Posterior vena cava (tissue), 2 donors: Measurements from ENCODE around the gene INO80. TPM values are rescaled to one million over a fixed set of nuclear protein-coding genes. Genes with fewer than 3 reads are reported as not detected.
A peak's percentile ranks its signal among the peaks of the same experiment; 100 is the strongest.
"Not testable (repeated sequence)": the region's sequence is repeated elsewhere in the genome, so short reads cannot be mapped to it uniquely, and the experiment has no call there.

Experiments
- DNase-seq: peaks from one replicate; pipeline ENCODE4 v3.0.0-alpha.2; 2020; ENCODE audit warnings: low spot score
- intact Hi-C, 2 donors: fragments of 100-400 bp; cut with DNase I; formaldehyde crosslinking; loops; one replicate each; pipeline versions ENCODE4 v1.14.1 to v1.14.2; 2022 to 2023
- total RNA-seq, 2 donors: library from RNA; stranded (reverse); fragmentation: NEBNext Ultra II Directional; extraction: Animal tissue kit (Norgen Biotek cat#: 25700); gene quantifications; one replicate each; pipeline ENCODE4 v1.2.1, GENCODE V29; 2021
- donor health status: DM: yes; HTN: yes; CAD: no.
- donor health status: DM: yes; HTN: yes; CAD: no.

INO80 gene
- total RNA-seq, 2 donors from 2014 or later: 21.4 to 25.5 TPM

DNA sequence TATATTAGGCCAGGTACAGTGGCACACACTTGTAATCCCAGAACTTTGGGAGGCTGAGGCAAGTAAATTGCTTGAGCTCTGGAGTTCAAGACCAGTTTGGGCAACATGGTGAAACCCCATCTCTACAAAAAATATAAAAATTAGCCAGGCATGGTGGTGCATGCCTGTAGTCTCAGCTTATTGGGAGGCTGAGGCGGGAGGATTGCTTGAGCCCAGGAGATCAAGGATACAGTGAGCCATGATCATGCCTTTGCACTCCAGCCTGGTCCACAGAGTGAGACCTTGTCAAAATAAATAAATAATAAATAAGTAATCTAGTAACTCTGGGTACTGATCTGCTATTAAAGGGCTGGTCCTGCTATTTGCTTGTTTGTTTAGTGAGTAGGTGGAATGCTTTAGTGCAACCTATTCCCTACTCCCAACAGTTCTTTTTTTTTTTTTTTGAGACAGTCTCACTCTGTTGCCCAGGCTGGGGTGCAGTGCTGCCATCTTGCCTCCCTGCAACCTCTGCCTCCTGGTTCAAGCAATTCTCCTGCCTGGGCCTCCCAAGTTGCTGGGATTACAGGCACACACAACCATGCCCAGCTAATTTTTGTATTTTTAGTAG is 9.1 kb upstream of the INO80 start:
- no peak for DNase-seq
- intact Hi-C loops: no loop called here

DNA sequence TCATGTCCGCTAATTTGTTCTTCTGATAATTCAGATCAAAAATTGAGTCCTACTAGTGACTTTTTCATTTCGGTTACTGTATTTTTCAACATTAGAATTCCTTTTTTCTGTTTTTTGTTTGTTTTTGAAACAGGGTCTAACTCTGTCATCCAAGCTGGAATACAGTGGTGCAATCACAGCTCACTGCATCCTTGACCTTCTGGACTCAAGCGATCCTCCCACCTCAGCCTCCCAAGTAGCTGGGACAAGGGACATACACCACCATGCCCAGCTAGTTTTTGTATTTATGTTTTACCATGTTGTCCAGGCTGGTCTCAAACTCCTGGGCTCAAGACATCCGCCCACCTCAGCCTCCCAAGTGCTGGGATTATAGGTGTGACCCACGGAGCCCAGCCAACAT is 8.0 kb upstream of the INO80 start:
- intact Hi-C loops: no loop called here
- no peak for DNase-seq

DNA sequence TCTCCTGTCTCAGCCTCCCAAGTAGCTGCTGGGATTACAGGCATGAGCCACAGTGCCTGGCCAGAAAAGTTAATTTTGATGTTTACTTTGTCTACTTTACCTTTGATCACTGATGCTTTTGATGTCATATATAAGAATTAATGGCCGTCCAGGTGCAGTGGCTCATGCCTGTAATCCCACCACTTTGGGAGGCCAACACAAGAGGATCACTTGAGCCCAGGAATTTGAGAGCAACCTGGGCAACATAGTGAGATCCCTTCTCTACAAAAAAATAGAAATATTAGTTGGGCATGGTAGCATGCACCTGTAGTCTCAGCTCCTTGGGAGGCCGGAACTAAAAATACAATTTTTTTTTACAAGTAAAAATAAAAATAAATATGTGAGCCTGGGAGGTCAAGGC is 6.8 kb upstream of the INO80 start:
- intact Hi-C loops: no loop called here
- DNase-seq: no peak

DNA sequence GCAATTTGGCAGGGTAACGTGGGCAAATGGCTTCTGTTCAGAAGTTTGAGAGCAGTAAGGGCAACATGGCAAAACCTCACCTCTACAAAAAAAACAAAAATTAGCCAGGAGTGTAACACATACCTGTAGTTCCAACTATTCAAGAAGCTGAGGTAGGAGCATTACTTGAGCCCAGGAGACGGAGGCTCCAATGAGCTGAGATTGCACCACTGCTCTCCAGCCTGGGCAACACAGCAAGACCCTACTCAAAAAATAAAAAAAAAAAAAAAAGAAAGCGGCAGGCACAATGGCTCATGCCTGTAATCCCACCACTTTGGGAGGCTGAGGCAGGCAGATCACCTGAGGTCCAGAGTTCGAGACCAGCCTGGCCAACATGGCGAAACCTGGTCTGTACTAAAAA is 5.9 kb upstream of the INO80 start:
- no peak for DNase-seq
- intact Hi-C loops: no loop called here

DNA sequence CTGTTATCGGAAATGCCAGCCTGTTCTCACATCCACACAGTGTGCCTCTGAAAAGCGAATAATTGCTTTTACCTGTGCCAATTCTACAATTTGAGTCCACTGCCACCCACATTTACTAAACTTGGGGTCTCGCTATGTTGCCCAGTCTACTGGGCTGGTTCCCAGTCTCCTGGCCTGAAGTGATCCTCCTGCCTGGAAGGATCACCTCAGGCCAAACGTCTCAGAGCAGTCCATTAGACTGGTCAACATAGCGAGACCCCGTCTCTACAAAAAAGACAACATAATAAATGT is 827 bp upstream of the INO80 start:
- DNase-seq: no peak
- intact Hi-C loops: no loop called here

DNA sequence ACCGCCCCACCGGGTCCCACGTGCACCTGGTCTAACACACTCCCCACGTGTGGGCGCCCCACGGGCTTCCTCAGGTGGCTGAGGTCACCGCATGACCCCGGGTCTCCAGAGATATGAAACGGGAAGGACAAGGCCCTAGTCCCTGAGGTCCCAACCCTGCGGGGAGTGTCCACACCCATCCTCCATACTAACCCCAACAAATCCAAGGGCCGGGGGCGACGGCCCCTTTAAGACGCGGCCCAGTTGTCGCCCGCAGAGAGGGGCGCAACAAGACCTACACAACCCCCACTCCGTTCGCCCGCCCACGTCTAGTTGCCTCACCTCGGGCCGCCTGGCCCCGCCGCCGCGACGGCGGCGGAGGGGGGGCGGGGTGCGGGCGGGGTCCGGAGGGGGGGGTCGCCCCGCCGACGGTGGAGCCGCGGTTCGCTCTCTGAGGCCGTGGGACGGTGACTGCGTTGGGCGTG is 396 bp downstream of the INO80 start:
- intact Hi-C loops: no loop called here
- DNase-seq: peak; percentile 90

DNA sequence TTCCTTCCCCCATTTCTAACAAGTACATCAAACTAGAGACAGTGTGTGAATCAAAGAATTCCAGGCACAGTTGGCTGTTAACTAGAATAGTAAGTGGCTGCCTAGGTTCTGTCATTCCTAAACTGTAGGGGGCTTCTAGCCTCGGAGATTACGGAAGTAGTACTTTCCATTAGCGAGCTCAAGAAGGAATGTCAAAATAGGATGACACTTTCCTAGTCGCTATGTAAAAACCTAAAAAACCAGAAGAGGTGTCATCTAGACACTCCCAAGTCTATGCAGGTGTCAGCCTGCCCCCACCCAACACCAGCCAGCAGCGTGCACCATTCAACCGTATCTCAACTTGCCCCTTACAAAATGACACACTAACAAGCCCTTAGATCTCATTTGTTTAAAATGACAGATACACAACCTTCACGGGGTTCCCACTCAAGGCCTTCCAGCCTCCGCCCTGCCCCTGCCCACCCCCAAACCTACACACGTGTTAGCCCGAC is 874 bp downstream of the INO80 start:
- DNase-seq: no peak
- intact Hi-C loops: no loop called here

DNA sequence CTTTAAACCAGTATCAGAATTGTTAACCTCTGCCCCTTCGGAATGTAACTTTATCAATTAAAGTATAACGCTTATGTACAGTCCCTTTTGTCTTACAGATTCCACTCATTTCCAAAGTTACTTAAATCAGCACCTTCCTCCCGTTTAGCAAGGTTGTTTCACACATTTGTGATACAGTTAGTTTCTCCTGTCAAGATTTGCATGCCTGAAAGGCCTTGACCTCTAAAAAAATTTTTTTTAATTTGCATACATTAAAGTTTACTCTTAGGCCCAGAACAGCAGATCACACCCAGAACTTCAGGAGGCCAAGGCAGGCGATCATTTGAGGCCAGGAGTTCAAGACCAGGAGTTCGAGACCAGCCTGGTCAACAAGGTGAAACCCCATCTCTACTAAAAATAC is 9.1 kb downstream of the INO80 start:
- intact Hi-C loops: no loop called here
- no peak for DNase-seq

DNA sequence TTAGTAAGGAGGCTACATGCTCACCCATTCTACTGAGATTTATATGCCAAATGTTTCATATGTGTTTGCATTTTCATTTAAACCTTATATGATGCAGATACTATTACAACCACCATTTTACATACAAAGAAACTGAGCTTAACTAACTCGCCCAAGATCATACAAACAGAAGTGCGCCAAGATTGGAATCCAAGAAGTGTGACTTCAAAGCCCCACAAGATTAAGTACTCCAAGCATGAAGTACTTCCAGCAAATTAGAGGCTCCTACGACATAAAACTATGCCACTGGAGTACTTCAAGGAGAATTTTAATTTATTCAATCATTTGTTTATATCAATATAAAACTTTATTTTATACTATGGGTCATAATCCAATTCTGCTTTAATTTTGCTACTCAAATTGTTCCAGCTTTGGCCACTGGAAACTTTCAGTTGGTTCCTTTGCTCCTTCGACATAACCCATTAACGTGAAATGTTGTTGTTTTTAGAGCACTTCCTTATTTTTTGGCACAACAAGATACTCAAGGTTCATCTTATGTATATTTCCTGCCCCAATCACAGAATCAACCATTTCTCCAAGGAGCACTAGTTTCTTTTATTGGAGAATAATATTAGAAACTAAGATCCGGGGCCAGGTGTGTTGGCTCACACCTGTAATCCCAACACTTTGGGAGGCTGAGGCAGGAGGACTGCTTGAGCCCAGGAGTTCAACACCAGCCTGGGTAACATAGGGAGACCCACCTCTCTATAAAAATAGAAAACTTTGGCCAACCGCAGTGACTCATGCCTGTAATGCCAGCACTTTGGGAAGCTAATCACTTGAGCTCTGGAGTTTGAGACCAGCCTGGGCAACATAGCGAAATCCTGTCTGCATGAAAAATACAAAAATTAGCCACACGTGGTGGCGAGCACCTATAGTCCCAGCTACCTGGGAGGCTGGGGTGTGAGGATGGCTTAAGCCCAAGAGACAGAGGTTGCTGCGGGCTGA is 10.4 kb downstream of the INO80 start:
- no peak for DNase-seq
- intact Hi-C loops: no loop called here

DNA sequence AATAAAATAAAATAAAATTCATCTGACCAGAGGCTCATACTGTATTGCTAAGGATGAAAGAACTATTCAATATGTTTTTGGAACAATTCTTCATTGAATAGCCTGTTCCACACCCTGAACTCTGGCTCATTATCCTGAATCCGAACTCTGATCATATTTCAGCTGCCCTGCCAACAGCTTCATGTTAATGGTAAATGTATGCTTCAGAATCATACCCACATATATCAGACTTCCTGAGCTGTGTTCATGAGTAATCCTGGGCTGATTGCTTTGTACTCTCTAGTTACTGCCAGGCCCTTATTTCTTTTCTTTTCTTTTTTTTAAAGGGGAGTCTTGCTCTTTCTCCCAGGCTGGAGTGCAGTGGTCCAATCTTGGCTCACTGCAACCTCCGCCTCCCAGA is 11.8 kb downstream of the INO80 start:
- intact Hi-C loops: no loop called here
- DNase-seq: no peak

DNA sequence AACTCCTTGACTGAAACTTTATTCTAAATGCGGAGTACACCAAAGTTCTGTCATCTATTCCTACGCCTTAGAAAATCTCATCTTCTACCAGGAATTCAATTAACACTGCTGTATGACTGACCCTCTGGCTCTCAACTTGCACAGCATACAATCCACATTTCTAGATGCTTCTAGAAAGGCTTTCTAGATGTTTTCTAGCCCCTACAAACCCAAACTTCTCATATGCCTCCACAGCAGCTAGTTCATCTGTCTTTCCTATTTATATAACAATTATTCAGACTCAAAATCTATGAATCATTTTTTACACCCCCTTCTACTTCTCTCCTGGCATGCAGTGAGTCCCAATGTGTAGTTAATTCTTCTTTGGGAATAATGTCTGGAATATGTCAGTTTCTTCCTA is 13.2 kb downstream of the INO80 start:
- no peak for DNase-seq
- intact Hi-C loops: no loop called here

DNA sequence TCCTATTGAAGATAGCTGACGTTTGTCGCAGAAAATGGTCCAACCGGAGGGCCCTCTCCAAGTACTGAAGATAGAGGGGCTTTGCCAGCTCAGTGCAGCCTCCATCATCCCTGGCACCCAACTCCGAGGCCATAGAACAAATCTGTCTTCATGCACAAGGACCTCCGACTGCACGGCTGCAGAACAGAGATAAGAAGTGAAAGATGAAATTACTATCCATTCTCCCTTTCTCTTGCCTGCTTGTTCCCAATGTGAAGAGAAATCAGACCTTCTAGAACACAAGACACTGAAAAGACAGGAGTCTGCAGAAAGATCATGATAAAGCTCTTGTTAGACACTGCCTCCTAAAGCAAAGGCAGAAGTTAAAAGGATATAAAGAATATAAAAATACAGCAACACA is 19.9 kb downstream of the INO80 start:
- intact Hi-C loops: no loop called here
- no peak for DNase-seq

DNA sequence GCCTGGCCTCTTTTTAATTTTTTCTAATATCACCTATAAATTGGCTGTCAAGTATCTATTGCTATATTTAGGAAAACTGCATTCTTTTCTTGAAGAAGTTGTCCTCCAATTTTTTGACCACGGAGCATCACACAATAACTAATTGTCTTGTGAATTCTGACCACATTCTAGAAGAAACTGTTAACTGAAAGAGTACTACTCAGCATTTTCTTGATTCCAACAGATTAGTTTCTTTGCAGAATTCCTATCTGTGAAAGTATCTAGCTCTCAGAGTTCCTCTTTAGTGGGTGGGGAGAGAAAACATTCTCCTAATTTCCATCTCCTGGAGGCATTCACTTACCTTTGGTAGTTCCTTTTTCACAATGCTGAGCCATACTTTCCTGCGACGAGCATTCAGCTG is 31.1 kb downstream of the INO80 start:
- intact Hi-C loops: no loop called here
- no peak for DNase-seq

DNA sequence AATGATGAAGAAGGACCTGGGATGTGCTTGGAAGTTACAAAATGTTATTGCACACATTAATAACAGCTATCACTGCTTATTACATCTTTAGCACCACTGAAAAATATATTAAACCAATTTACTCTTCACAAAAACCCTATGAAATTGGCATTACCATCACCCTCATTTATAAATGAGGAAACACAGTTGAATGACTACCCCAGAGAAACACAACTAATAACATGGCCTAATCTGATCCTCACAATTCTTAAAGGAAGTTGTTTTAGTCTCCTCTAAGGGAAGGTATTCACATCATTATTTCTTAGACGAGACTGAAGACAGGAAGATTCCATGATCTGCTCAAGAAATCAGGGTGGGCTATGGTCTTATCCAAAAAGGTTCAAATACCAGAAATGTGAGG is 35.9 kb downstream of the INO80 start:
- intact Hi-C loops: no loop called here
- no peak for DNase-seq

DNA sequence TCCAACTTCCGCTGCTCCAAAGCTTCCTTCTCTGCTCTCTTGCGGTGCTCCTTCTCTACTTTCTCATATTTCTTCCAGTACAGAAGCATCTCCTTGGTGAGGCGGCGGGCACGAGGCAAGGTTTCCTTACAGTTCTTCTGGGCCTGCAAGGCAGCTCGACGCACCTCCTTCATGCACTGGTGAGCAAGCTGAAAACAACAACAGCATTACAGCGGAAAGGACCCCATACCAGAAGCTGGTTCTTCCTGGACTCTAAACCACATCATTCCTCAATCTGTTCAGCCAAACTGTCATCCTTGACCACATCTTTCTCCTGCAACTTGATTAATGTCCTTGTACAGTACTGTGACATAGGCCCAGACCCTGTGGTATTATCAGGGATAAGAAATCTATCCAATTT is 36.4 kb downstream of the INO80 start:
- intact Hi-C loops: no loop called here
- DNase-seq: no peak

DNA sequence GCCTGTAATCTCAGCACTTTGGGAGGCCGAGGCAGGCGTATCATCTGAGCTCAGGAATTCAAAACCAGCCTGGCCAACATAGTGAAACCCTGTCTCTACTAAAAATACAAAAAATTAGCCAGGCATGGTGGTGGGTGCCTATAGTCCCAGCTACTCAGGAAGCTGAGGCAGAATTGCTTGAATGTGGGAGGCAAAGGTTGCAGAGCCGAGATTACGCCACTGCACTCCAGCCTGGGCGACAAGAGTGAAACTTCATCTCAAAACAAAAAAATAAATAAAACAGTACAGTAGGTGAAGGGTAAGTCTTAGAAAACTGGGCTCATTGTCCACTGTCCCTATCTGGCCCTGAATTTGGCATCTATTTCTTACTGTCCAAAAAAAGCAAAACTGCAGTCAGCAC is 37.2 kb downstream of the INO80 start:
- DNase-seq, intact Hi-C loops: not testable (repeated sequence)

DNA sequence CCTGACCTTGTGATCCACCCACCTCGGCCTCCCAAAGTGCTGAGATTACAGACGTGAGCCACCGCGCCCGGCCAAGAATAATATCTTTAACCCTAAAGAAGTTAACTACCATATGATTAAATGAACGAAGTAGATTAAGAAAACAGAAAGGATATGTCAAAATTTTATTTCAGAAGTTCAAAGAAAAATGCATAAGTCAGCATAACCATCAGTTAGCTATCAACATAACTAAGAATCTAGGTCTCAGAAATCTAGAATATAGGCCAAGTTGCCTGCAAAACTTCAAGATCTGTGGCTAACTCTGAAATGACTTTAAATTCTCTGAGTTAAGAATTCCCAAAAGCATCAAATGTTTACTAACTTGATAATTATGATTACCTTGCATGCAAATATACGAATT is 38.0 kb downstream of the INO80 start:
- no peak for DNase-seq
- intact Hi-C loops: no loop called here

DNA sequence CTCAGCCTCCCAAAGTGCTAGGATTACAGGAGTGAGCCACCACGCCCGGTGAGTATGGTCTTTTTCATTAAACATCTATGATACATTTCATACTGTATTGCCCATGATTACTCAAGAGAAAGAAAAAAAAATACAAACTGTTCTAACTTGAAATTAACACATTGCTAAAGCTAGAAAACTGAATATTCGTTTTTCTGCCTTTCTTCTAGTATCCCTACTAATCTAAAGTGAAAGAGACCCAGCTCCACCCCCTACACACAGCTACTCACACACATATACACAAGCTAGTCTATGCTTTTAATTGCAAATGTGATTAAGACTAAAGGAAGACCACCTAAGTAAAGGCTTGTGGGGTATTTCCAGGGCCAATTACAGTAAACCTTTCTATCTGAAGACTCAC is 43.1 kb downstream of the INO80 start:
- intact Hi-C loops: no loop called here
- DNase-seq: no peak

DNA sequence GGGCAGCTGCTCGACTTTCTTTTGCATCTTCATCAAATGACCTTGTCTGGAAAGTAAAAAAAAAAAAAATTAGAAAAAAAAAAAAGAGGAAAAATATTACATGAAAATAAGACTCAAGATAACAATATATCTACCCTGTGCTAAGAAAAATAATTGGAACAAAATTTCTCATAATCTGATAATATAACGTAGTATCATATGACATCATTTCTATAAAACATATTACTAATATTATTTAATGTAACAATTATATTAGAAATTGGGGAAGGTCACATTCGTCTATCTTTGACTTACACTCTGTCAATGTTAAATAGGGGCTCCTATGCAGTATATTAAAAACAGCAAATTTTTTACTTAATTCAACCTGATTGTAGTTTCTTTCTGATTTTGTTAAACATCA is 44.1 kb downstream of the INO80 start:
- intact Hi-C loops: no loop called here
- DNase-seq: no peak

DNA sequence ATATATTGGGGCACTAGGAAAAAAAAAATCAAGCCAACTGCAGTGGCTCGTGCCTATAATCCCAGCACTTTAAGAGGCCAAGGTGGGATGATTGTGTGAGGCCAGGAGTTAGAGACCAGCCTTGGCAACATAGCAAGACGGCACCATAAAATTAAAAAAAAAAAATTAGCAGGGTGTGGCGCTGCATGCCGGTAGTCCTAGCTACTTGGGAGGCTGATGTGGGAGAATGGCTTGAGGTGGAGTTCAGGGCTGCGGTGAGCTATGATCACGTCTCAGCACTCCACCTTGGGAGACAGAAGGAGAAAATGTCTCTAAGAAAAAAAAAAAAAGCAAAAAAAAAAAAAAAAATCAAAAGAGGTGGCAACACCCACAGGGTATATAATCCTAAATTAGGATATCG is 49.6 kb downstream of the INO80 start:
- DNase-seq: no peak
- intact Hi-C loops: no loop called here

DNA sequence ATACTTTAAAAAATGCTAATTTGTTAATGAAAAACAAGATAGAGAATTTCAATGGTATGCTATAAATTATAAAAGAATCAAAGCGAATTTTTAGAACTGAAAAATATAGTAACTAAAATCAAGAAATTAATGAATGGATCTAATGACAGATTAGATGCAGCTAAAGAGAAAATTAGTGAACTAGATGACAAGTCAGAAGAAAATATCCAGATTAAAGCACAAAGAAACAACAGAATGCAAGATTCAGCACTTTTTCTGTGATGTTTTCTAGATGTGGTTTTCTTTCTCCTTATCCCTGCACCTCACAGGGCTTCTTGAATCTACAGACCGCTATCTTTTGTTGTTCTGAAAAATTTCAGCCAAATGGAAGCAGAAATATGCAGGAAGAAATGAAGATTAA is 54.4 kb downstream of the INO80 start:
- intact Hi-C loops: no loop called here
- DNase-seq: no peak
